ENCODE results near the gene GPX1. TPM values are rescaled to one million over a fixed set of nuclear protein-coding genes. Genes with fewer than 3 reads are reported as not detected.

GPX1 gene
- total RNA-seq, 3 donors from 2014 or later (not counting 1 experiment from before 2014, with no cell fraction given): 34.7 to 70.0 (median 59.1) TPM

GRCh38 chr3:49341996-49342395, 16.2 kb downstream of the GPX1 start:
- Mint-ChIP-seq H3K27me3 (ENCODE audit: low read depth in 2 of 2) (no peaks in the 10 kb centered on the region), H3K27ac (peak overlapping the region; percentile 84 to 97), H3K4me3 (peak overlapping the region; percentile 22), H3K36me3 (no peaks in the 10 kb centered on the region), H3K4me1 (peaks cover 26 to 40% of the 10 kb centered on the region in 2 donors), H3K9me3 (no peaks in the 10 kb centered on the region)
- H3K9me3 ChIP-seq (ENCODE audit: control insufficient read depth, insufficient read depth, low read length): no peaks in the 10 kb centered on the region
- H3K4me3 ChIP-seq (ENCODE audit: low read length): no peak overlapping the region
- no peak for ATAC-seq
- no peak for TF ChIP-seq CTCF (IDR thresholded peaks at IDR 0.05)
- WGBS (ENCODE audit: insufficient coverage): 86% methylated on average over 3 of the region's 6 CpGs
- intact Hi-C loops (cut with micrococcal nuclease): no loop called here
- no peaks in the 10 kb centered on the region for H3K36me3 ChIP-seq (ENCODE audit: control insufficient read depth, insufficient read depth, low read length)
- no peak for DNase-seq
- peak overlapping the region; percentile 32 for H3K27ac ChIP-seq (ENCODE audit: low read length)
- peaks cover 51% of the 10 kb centered on the region for H3K4me1 ChIP-seq (ENCODE audit: control insufficient read depth, insufficient read depth, low read length)
- no peaks in the 10 kb centered on the region for H3K27me3 ChIP-seq (ENCODE audit: control insufficient read depth, insufficient read depth, low read length)

GRCh38 chr3:49339941-49340800, 18.0 kb downstream of the GPX1 start, which contains the start of gene USP4:
TSS of gene USP4 (minus strand) at chr3:49340053. CDS start at chr3:49340024, 29 bp downstream.
- peak; percentile 79 to 96 for DNase-seq
- peaks cover 32 to 42% of the 10 kb centered on the region in 2 donors for H3K4me1 Mint-ChIP-seq
- no peaks in the 10 kb centered on the region for H3K9me3 Mint-ChIP-seq
- peaks cover 8% of the 10 kb centered on the region for H3K36me3 ChIP-seq (ENCODE audit: control insufficient read depth, insufficient read depth, low read length)
- peak; percentile 49 for TF ChIP-seq CTCF (IDR thresholded peaks at IDR 0.05)
- peak within 1 kb of the TSS; percentile 91 for H3K4me3 Mint-ChIP-seq
- peak within 1 kb of the TSS; percentile 88 for H3K4me3 ChIP-seq (ENCODE audit: low read length)
- H3K27ac Mint-ChIP-seq: peak within 1 kb of the TSS; percentile 97 to 100
- peak; percentile 88 to 98 (median 91) for ATAC-seq
- H3K36me3 Mint-ChIP-seq: peaks cover 5% of the 10 kb centered on the region
- no peaks in the 10 kb centered on the region for H3K27me3 ChIP-seq (ENCODE audit: control insufficient read depth, insufficient read depth, low read length)
- WGBS (ENCODE audit: insufficient coverage): under 1% methylated on average over 70 of the region's 70 CpGs
- H3K4me1 ChIP-seq (ENCODE audit: control insufficient read depth, insufficient read depth, low read length): peaks cover 51% of the 10 kb centered on the region
- H3K9me3 ChIP-seq (ENCODE audit: control insufficient read depth, insufficient read depth, low read length): no peaks in the 10 kb centered on the region
- H3K27me3 Mint-ChIP-seq (ENCODE audit: low read depth in 2 of 2): no peaks in the 10 kb centered on the region
- peak within 1 kb of the TSS; percentile 96 for H3K27ac ChIP-seq (ENCODE audit: low read length)
- intact Hi-C loops (cut with micrococcal nuclease): loop anchor here (1.0 kb wide), 3 partner anchors 72 to 130 kb away; partner anchors contain the start of genes DAG1 and TCTA

- WGBS (ENCODE audit: insufficient coverage): under 1% methylated on average over 17 of the region's 17 CpGs
- Mint-ChIP-seq H3K4me3 (peak overlapping the region; percentile 91), H3K27ac (peak overlapping the region; percentile 97 to 100), H3K9me3 (no peaks in the 10 kb centered on the region), H3K27me3 (ENCODE audit: low read depth in 2 of 2) (no peaks in the 10 kb centered on the region), H3K4me1 (peaks cover 36 to 40% of the 10 kb centered on the region in 2 donors), H3K36me3 (peaks cover 10% of the 10 kb centered on the region)
- DNase-seq (no peak), ATAC-seq (peak in 1 of 3 donors; percentile 6)
- intact Hi-C loops (cut with micrococcal nuclease): no loop called here
- H3K4me1 ChIP-seq (ENCODE audit: control insufficient read depth, insufficient read depth, low read length): peaks cover 48% of the 10 kb centered on the region
- peak overlapping the region; percentile 96 for H3K27ac ChIP-seq (ENCODE audit: low read length)
- H3K4me3 ChIP-seq (ENCODE audit: low read length): peak overlapping the region; percentile 88
- no peak for TF ChIP-seq CTCF (IDR thresholded peaks at IDR 0.05)
- H3K36me3 ChIP-seq (ENCODE audit: control insufficient read depth, insufficient read depth, low read length): peaks cover 13% of the 10 kb centered on the region
- H3K27me3 ChIP-seq (ENCODE audit: control insufficient read depth, insufficient read depth, low read length): no peaks in the 10 kb centered on the region
- no peaks in the 10 kb centered on the region for H3K9me3 ChIP-seq (ENCODE audit: control insufficient read depth, insufficient read depth, low read length)
Measured at GRCh38 chr3:49339581-49339940, 18.6 kb downstream of the GPX1 start.

Measured in natural killer cell (primary cell).